C4-2B (cell line): Measurements from ENCODE around the gene AFAP1.

Experiments
- CTCF ChIP-seq: fragments of 450-650 bp; conservative IDR thresholded peaks from 2 replicates; pipeline ENCODE4 v1.5.1; 2017; ENCODE audit warnings: mild to moderate bottlenecking
- ZFX ChIP-seq: fragments of 450-650 bp; IDR thresholded peaks from 2 replicates; pipeline ENCODE4 v1.6.1; 2017

GRCh38 chr4:7932287-7932686, 7.4 kb downstream of the AFAP1 start:
- TF ChIP-seq CTCF (no peak), ZFX (no peak)
